T-helper 1 cell treated with Interleukin-12 subunit alpha and Interleukin-12 subunit beta and Interleukin-4 antibody, amounts not matched to agents 30 ng/mL and 1 ng/mL, for 36 hours (primary cell): ENCODE results near the gene MTAP. TPM values are rescaled to one million over a fixed set of nuclear protein-coding genes. Genes with fewer than 3 reads are reported as not detected.

Experiments
- intact Hi-C: fragments of 100-400 bp; cut with micrococcal nuclease; formaldehyde crosslinking; loops from one replicate; pipeline ENCODE4 v1.15.1; 2024
- total RNA-seq: library from RNA; stranded (reverse); gene quantifications from 2 replicates; pipeline ENCODE4 v1.2.3, GENCODE V29; 2022

The MTAP gene
- total RNA-seq, 1 donor from 2014 or later, result 47.4 TPM

- intact Hi-C loops, result loop anchor here (1.0 to 10.0 kb wide), 8 partner anchors 9 to 769 kb away; partner anchors contain the start of genes HACD4 and KLHL9
Measured at GRCh38 chr9:21803649-21804048, 1.2 kb downstream of the MTAP start.

DNA sequence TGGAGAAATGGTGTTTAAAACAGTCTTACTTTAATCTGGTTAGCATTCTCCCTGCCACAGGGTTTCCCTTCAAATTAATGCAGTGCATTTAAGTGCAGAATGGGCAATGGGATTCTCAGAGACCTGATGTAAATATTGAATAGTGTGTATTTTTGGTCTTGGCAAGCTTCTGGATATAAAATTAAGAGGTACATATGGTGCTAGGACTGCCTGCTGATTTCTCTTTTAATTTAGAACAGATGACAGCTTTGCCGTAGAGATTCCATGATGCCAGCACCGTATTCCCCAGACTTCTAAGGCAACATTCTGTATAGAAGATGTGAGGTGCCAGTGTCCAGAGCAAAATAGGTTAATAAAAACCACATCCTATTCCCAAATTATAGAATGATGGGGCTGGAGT, 1.9 kb downstream of the MTAP start:
- intact Hi-C loops, result loop anchor here (5.0 to 10.0 kb wide), 2 partner anchors 422 to 770 kb away; partner anchors contain the start of gene HACD4

DNA sequence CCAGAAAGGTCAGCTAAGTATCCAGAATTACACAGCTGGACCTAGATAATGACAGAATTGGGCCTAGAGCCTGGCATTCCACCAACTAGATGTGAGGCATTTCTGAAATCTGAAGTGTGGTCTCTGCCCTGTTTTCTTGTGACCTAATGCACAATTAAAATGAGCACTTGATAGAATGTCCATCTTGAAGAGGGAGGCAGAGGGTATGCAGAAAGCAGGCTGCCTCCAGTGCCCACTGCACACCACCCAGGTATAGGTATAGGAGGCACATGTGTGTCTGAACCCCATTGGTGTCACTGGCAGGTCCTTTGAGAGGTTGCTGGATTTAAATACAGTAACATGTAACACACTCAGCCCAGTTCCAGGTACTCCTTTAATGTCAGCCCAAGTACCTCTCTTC, 2.4 kb downstream of the MTAP start:
- intact Hi-C loops, result loop anchor here (5.0 to 10.0 kb wide), 2 partner anchors 422 to 770 kb away; partner anchors contain the start of gene HACD4

- intact Hi-C loops, result loop anchor here (10.0 kb wide), 1 partner anchor 772 kb away; the partner anchor contains the start of gene HACD4
Measured at GRCh38 chr9:21806644-21807043, 4.2 kb downstream of the MTAP start.

- intact Hi-C loops, result no loop called here
Measured at GRCh38 chr9:21810388-21810787, 8.0 kb downstream of the MTAP start.

- intact Hi-C loops, result no loop called here
Measured at GRCh38 chr9:21810881-21811280, 8.4 kb downstream of the MTAP start.

DNA sequence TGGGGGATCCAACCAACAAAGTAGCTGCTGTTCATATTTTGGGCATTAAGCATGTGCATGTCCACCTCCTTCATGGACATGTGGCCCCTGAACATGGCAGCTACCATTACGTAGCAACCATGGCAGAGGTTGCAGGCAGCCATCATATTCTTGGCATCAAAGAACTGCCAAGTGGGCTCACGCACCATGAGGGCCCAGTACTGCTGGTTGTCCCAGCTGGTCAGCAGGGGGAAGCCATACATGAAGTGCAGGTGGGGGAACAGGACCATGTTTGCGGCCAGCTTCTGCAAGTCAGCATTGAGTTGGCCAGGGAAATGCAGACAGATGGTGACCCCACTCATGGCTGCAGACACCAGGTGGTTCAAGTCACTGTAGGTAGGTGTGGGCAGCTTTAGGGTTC, 9.5 kb downstream of the MTAP start:
- intact Hi-C loops, result loop anchor here (1.0 kb wide), 1 partner anchor 9 kb away; no protein-coding TSS in a partner anchor

DNA sequence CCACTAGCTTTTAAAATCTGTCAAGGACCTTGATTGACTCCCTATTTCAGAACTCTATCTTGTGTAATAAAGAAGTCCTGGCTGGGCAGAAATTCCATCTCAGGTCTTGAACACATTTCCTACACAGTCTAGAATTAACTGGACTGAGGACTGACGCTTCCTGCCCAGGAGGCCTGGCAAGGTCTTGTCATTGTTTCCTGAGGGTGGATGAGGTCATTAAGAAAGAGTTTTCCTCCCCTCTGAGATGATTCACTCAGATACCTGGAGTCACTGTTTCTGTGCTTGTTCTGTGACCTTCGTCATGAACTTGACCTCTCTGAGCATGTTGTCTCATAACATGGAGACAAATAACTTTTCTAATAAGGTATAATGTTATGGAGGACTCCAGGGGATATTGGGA, 10.0 kb downstream of the MTAP start:
- intact Hi-C loops, result loop anchor here (1.0 kb wide), 1 partner anchor 9 kb away; no protein-coding TSS in a partner anchor

- intact Hi-C loops, result loop anchor here (1.0 kb wide), 11 partner anchors 10 to 639 kb away; partner anchors contain the start of genes CDKN2A and CDKN2B-AS1
Measured at GRCh38 chr9:21812946-21813568, 10.6 kb downstream of the MTAP start.

DNA sequence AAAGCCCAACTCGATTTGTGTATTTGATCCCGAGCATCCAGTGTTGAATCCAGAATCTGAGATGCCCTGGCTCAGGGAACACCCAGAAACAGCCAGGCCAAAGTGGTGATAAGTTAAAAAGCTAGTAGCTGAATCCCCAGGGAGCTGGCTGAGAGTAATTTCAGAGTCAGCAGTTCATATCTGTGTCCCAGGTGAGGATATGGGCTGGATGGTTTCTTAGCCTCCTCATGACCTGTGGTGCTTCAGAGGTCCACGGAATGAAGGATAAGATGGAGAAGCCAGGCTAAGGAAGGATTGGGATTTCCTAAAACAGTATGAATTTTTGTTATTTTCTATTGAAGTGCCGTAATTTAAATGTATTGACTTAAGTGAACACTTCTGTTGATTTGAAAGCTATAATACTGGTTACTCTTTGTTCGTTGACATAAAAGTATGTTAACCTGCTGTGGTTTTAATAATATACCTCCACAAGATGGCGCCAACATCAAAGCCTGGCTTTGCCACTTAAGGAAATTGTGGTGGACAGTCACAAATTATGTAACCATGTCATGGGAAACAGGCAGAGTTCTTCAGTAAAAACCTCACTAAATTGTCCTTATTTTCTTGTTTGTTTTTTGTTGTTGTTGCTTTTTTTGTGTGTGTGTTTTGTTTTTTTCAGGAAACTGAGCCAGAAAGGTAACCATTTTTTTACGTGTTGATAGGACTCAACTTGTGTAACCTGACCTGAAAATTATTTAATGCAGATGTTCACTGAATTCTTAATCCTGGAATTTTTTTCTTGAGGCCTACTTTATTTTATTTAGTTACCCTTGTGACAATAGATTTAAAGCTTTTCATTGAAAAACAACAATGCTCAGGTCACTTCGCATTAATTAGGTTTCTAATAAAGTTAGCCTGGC, 11.4 kb downstream of the MTAP start:
- intact Hi-C loops, result loop anchor here (1.0 kb wide), 12 partner anchors 18 to 638 kb away; partner anchors contain the start of genes CDKN2A and CDKN2B-AS1

GRCh38 chr9:21815643-21816042, 13.2 kb downstream of the MTAP start:
- intact Hi-C loops, result no loop called here

DNA sequence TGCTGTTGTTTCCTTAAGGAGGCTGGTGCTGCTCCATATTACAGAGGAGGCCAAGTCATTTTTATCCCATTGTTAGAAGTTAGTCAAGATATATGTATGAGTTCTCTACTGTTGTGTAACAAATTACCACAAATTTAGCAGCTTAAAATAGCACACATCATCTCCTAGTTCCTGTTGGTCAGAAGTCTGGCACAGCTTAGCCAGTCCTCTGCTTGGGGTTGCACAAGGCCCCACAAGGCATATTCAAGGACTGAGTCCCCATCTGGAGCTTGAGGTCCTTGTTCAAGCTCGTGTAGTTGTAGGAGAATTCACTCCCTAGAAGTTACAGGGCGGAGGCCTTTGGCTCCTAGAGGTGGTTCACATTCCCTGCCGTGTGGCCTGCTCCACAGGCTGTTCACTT, 14.7 kb downstream of the MTAP start:
- intact Hi-C loops, result no loop called here

- intact Hi-C loops, result no loop called here
Measured at GRCh38 chr9:21825637-21826036, 23.2 kb downstream of the MTAP start.

GRCh38 chr9:21828853-21829410, 26.5 kb downstream of the MTAP start:
- intact Hi-C loops, result no loop called here

DNA sequence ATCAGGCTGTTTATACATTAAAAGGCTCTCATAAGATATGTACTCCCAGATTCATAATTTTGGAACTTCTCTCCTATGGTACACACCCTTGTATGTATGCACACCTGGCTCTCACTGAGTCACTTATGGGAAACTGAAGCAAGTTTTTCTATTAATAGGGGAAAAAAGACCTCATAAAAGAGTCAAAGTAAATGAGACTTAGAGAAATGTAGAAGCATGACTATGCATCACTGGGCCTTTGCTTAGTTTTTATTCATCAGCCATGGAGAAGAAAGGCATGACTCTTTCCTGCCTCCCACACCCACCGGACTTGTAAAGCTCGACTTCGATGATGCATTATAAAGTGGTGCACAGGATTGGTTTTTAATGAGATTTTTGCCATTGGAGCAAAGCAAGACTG, 28.2 kb downstream of the MTAP start:
- intact Hi-C loops, result no loop called here

DNA sequence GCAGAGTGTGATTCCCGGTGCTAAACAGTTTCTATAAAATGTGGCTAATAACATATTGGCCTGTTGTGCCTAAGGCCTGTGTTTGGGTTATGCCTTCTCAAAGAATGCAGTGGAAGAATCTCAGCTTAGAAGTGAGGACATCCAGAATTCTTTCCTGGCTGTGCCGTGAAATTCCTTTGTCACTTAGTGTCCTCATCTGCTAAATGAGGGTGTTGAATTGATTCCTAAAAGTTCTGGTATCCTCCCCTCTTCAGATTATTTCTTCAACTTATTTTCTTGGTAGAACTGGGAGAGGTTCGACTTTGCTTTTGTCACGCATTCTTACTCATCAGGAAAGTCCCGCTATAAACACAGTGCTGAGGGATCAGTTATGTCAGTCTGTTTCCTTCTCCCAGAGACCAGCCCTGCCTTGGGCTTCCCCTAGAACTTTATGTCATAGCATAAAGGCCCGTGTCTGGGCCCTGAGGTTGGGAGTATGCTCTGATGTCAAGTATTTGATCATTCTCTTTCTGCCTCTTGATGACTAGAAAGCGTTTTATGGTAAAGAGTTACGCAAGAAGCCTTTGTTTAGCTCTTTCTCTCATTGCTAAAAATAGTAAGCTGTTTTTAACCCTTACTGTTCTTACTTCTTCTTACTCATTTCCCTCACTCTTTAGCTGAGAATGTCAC, 29.5 kb downstream of the MTAP start:
- intact Hi-C loops, result loop anchor here (1.0 to 2.0 kb wide), 7 partner anchors 19 to 408 kb away; no protein-coding TSS in a partner anchor

DNA sequence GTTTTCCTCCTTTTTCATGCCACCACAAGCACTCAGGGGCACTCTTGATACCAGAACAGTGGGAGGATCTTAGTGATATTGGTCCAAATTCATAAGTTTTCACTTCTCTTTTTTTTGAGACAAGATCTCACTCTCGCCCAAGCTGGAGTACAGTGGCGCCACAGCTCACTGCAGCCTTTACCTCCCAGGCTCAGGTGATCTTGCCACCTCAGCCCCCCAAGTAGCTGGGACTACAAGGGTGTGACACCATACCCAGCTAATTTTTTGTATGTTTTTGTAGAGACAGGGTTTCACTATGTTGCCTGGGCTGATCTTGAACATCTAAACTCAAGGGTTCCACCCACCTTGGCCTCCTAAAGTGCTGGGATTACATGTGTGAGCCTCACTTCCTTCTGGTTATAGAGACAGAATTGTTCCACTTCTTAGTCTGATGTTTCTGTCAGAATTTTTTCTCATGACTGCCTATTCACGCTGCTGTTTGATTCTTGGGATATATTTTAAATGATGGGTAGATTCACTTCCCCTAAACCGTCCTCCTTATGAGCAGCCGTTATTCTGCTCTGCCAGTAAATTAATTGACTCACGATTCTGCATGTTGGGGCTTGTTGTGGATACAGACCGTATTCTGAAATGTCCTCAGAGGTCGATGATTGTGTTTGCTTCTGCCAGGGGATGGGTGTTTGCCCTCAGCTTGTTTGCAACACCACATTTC, 30.8 kb downstream of the MTAP start:
- intact Hi-C loops, result loop anchor here (2.0 kb wide), 1 partner anchor 30 kb away; no protein-coding TSS in a partner anchor

- intact Hi-C loops, result no loop called here
Measured at GRCh38 chr9:21835121-21835520, 32.7 kb downstream of the MTAP start.

GRCh38 chr9:21836437-21837161, 34.2 kb downstream of the MTAP start:
- intact Hi-C loops, result no loop called here

GRCh38 chr9:21837501-21837900, 35.1 kb downstream of the MTAP start:
- intact Hi-C loops, result no loop called here
